Ovary (tissue), 9 donors: ENCODE measurements around the gene VAV2. TPM values are rescaled to one million over a fixed set of nuclear protein-coding genes. Genes with fewer than 3 reads are reported as not detected.
A peak's percentile ranks its signal among the peaks of the same experiment; 100 is the strongest.
"Not testable (repeated sequence)": the region's sequence is repeated elsewhere in the genome, so short reads cannot be mapped to it uniquely, and the experiment has no call there.

Experiments used
- DNase-seq, 5 donors: peaks; one replicate each; pipeline ENCODE4 v3.0.0-alpha.2; 2019 to 2020
- H3K27ac ChIP-seq, 2 donors: fragments of 200-600 bp; one replicate each; pipeline versions ENCODE4 v1.5.1 to v1.8.0; 2019 to 2022
- H3K27me3 ChIP-seq: fragments of 200-600 bp; one replicate; pipeline ENCODE4 v1.8.0; 2022
- H3K36me3 ChIP-seq: fragments of 200-600 bp; sonication (generic); one replicate; pipeline ENCODE4 v1.5.1; 2019
- H3K4me1 ChIP-seq: one replicate; pipeline ENCODE4 v1.8.1; 2013; ENCODE audit warnings: mild to moderate bottlenecking, moderate library complexity; ENCODE audit not compliant: insufficient read depth
- H3K4me3 ChIP-seq: fragments of 200-600 bp; sonication (generic); one replicate; pipeline ENCODE4 v1.5.1; 2017
- H3K9me3 ChIP-seq, 2 donors: fragments of 200-600 bp in 1 of 2; sonication (generic) in 1 of 2; one replicate each; pipeline versions ENCODE4 v1.5.1 to v1.8.1; 2013 to 2019; ENCODE audit warnings: mild to moderate bottlenecking in 1 of 2, moderate library complexity in 1 of 2
- CTCF ChIP-seq, 3 donors: fragments of 450-650 bp in 2 of 3; fragments of 200-600 bp in 1 of 3; IDR thresholded peaks; one replicate each; pipeline versions ENCODE4 v1.5.1 to v1.8.0; 2016 to 2022; ENCODE audit warnings: antibody characterized with exemption in 3 of 3, mild to moderate bottlenecking in 1 of 3
- EP300 ChIP-seq: sonication (generic); formaldehyde crosslinking; IDR thresholded peaks from one replicate; pipeline ENCODE4 v1.6.1; 2017; ENCODE audit warnings: antibody characterized with exemption
- POLR2A ChIP-seq: fragments of 450-650 bp; IDR thresholded peaks from one replicate; pipeline ENCODE4 v1.6.1; 2017; ENCODE audit warnings: antibody characterized with exemption, mild to moderate bottlenecking, moderate library complexity
- WGBS, 3 donors: extraction: QIAGEN DNeasy Blood & Tissue Kit in 1 of 3; methylation state at CpG; one replicate each; pipeline versions ENCODE4 v1.1.5 to v1.1.7; 2013 to 2017; 5-methylcytosine and 5-hydroxymethylcytosine counted together
- intact Hi-C, 4 donors: fragments of 100-400 bp; cut with DNase I; formaldehyde crosslinking; loops; one replicate each; pipeline versions ENCODE4 v1.11.0 to v1.15.1; 2022 to 2023
- polyA plus RNA-seq, 2 donors: library from polyadenylated mRNA; stranded (reverse); fragments of 200-250 nt in 1 of 2; fragments of 350-450 nt in 1 of 2; fragmentation: Illumina TruSeq in 1 of 2; extraction: RNeasy Lipid Tissue Mini Kit (QIAGEN cat#74804) in 1 of 2; gene quantifications; one replicate each; pipeline ENCODE4 v1.2.3, GENCODE V29; 2013 to 2014
- total RNA-seq, 7 donors: library from RNA; depleted of rRNA in 2 of 7; stranded (reverse); fragments of >200 nt in 2 of 7; fragmentation: NEBNext Ultra II Directional in 3 of 7; extraction: Animal tissue kit (Norgen Biotek cat#: 25700) in 3 of 7; gene quantifications; one replicate each; pipeline versions ENCODE4 v1.1.0 to v1.2.4, GENCODE V29; 2016 to 2023
- donor health status: DM: no; HTN: no; CAD: no; lungs with moderate emphysema.
- donor health status: DM: no; HTN: no; CAD: no.
- donor health status: Bipolar disorder and iron deficiency.
- donor health status: DM: yes; HTN: yes; CAD: no.
- donor health status: DM: no; HTN: no; CAD: no.
- donor health status: DM: yes; HTN: yes; CAD: no.

VAV2 gene
- total and polyA plus RNA-seq, 9 donors, result 3.7 to 14.1 (median 7.8) TPM

- Histone ChIP-seq H3K9me3 (no peaks in the 10 kb centered on the region), H3K4me1 (no peaks in the 10 kb centered on the region), H3K27ac (no peak overlapping the region), H3K27me3 (no peaks in the 10 kb centered on the region), H3K4me3 (no peak overlapping the region), H3K36me3 (no peaks in the 10 kb centered on the region)
- intact Hi-C loops, result no loop called here
- DNase-seq, result peak in 1 of 5 donors; percentile 15
- TF ChIP-seq CTCF (IDR thresholded peaks at IDR 0.05) (no peak), POLR2A (no peak), EP300 (no peak)
- WGBS, 3 donors, result 85 to 93% (median 88%) methylated on average over 9 of the region's 9 CpGs
Measured at GRCh38 chr9:133750982-133751649, 241.0 kb downstream of the VAV2 start.

GRCh38 chr9:133747309-133747708 is 244.8 kb downstream of the VAV2 start:
- no peaks in the 10 kb centered on the region for H3K9me3 ChIP-seq
- intact Hi-C loops, result no loop called here
- no peak for DNase-seq
- H3K4me3 ChIP-seq, result no peak overlapping the region
- H3K27ac ChIP-seq, result no peak overlapping the region
- no peaks in the 10 kb centered on the region for H3K27me3 ChIP-seq
- no peaks in the 10 kb centered on the region for H3K36me3 ChIP-seq
- no peak for TF ChIP-seq POLR2A
- TF ChIP-seq EP300, result no peak
- no peak for TF ChIP-seq CTCF (IDR thresholded peaks at IDR 0.05)
- H3K4me1 ChIP-seq, result no peaks in the 10 kb centered on the region

- intact Hi-C loops, H3K27ac ChIP-seq, H3K36me3 ChIP-seq, H3K27me3 ChIP-seq, H3K4me3 ChIP-seq, H3K9me3 ChIP-seq, H3K4me1 ChIP-seq: not testable (repeated sequence)
- WGBS, 3 donors, result 92 to 94% (median 92%) methylated on average over 15 to 31 of the region's 31 CpGs
- DNase-seq, result peak in 1 of 5 donors; percentile 20
Measured at GRCh38 chr9:133744528-133744927, 247.6 kb downstream of the VAV2 start.

- TF ChIP-seq EP300 (no peak), CTCF (IDR thresholded peaks at IDR 0.05) (peak; percentile 86 to 88 (median 88))
- no peaks in the 10 kb centered on the region for H3K36me3 ChIP-seq
- H3K4me1 ChIP-seq, result no peaks in the 10 kb centered on the region
- no peak overlapping the region for H3K4me3 ChIP-seq
- WGBS, 3 donors, result 12 to 21% (median 15%) methylated on average over 8 of the region's 8 CpGs
- H3K9me3 ChIP-seq, result no peaks in the 10 kb centered on the region
- H3K27ac ChIP-seq, result no peak overlapping the region
- peak; percentile 59 to 83 (median 81) for DNase-seq
- H3K27me3 ChIP-seq, result no peaks in the 10 kb centered on the region
- intact Hi-C loops, result no loop called here
Measured at GRCh38 chr9:133742849-133743444, 249.2 kb downstream of the VAV2 start.

GRCh38 chr9:133742251-133742650 is 249.9 kb downstream of the VAV2 start:
- no peak overlapping the region for H3K27ac ChIP-seq
- H3K9me3 ChIP-seq, result no peaks in the 10 kb centered on the region
- peaks cover 3% of the 10 kb centered on the region for H3K4me1 ChIP-seq
- DNase-seq, result peak in 1 of 5 donors; percentile 32
- no peaks in the 10 kb centered on the region for H3K36me3 ChIP-seq
- intact Hi-C loops, result no loop called here
- no peaks in the 10 kb centered on the region for H3K27me3 ChIP-seq
- no peak overlapping the region for H3K4me3 ChIP-seq
- TF ChIP-seq CTCF (IDR thresholded peaks at IDR 0.05), result no peak
- TF ChIP-seq EP300, result no peak
- no peak for TF ChIP-seq POLR2A
- WGBS, 3 donors, result 89 to 94% (median 92%) methylated on average over 7 of the region's 7 CpGs
